ENCODE data around the gene RWDD1.
"Not testable (repeated sequence)": the region's sequence is repeated elsewhere in the genome, so short reads cannot be mapped to it uniquely, and the experiment has no call there.

Gene RWDD1

DNA sequence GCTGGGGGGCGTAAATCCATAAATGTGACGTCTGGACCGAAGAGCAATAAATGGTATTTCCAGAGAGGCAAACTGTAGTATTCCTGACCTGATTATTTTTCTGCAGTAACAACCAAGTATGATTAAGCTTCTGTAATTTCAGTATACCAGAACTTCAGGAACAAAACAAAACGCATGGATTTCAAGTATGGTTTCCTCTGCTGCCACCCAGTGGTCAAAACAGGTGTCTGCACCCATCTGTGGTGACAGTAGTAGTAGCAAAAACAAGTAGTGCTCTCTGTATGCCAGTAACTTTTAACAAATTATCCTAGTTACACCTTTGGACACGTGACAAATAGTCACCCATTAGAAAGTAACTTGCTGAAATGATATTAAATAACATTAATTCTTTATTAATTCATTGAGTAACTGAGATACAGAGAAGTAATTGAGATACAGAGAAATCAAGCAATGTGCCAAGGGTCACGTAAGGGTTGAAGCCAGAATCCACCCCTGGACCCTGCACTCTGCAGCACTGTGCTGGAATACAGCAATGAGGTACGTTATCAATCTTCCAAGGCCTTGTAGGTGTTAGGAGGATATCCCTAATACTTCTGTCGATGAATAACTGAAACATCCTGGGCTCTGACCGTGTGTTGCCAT, 9.8 kb upstream of the RWDD1 start:
- peak; percentile 68 for DNase-seq

DNA sequence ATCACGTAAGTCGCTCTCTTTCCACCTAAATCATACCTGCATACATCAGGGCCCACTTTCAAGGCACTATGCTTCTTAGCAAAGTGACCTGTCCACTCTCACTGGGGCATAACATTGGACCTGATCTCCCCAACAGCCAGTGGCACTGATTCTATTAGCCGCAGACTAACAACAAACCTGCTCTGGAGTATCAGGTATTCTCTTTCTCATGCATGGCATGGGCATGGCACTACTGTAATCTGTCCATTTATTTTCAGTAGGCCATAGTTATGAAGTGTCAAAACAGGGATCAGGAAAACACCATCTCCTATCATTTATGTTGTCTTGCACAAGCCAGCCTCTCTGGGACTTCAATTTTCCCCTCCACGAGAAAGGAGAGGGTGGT, 9.3 kb upstream of the RWDD1 start:
- no peak for DNase-seq

DNA sequence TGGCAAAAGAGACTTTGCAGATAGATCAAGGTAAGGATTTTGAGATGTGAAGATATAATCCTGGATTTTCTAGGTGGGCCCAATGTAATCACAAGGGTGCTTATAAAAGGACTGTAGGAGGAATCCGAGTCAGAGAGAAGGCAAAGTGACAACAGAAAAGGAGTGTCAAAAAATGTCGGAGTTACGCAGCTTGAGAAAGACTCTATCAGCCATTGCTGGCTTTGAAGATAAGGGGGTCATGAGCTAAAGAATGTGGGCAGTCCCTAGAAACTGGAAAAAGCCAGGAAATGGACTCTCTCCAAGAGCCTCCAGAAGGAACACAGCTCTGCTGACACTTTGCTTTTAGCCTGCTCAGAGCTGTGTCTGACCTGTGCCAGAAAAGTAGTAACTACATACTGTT, 8.7 kb upstream of the RWDD1 start:
- DNase-seq: no peak

DNA sequence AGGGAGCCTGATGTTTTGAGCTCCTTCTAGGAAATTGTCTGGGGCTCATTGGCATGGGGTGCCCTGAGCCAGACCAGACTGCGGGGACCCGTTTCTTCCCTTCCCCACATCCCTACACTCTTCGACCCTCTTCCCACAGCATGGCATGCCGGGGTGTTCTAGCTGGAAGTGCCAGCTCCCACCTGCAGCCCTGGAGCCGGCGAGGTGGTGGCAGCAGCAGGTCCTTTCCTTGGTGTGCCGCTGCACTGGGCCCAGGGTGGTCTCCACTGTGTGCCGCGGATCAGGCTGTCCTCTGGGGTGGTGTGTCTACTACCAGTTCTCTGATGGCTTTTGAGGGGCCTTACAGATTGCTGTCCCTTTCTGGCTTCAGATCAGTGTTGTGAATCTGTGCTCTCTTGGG, 7.5 kb upstream of the RWDD1 start:
- DNase-seq: no peak

DNA sequence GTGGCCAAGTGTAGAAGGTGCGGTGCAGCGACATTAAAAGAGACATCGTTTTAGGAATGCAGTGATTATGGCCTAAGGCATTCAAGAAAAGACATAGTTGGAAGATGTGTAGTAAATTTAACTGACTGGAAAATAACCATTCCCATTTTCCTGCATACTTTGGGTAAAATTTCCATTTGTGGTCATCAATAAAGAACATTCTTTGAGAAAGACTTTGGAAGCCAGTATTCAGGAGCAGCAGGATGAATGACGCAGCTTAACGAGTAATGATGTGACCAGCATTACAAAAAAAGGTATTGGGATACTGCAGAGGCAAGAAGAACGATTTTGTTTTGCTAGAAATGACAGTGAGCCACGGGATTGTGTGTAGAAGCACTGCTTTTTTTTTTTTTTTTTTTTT, 7.0 kb upstream of the RWDD1 start:
- DNase-seq: no peak

DNA sequence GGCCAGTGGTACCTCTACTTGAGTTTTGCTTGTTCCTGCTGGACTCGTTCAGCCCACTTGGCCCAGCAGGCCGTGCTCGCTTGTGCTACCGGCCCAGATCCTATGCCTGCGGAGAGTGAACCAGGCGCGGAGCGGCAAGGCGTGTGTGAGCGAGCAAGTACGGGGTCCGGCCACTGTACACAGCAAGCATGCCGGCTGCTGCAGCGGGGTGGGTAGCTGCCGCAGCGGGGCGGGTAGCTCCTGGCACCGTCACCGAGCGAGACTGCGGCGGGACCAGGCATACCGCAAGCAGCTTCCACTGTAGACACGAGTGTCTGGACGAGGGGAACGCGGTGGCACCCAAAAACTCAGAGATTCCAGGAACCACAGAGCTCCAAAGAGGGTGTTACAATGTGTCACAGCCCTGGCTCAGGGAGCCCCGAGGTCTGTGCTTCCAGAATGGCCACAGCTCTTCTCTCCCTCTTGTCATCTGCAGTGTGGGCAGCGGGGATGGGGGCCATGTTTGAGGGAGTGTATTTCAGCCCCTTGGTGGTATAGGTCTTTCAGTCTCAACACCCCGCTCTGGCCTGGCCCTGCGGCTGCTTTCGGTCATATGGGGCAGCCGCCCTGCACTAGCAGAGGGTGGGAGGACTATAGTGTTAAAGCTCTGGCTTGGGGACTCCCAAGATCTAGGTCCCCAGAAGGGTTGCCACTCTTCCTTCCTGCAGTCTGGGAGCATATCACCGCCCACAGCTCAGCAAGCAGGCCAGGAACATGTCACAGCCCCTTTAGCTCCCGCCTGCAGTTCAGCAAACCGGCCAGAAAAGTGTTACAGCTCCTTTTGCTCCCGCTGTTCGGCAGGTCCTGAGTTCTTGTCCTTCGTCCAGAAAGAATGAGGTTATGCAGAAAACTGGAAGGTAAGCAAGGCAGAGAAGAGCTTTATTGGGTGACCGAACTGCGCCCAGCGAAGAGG, 6.1 kb upstream of the RWDD1 start:
- DNase-seq: peak; percentile 16

DNA sequence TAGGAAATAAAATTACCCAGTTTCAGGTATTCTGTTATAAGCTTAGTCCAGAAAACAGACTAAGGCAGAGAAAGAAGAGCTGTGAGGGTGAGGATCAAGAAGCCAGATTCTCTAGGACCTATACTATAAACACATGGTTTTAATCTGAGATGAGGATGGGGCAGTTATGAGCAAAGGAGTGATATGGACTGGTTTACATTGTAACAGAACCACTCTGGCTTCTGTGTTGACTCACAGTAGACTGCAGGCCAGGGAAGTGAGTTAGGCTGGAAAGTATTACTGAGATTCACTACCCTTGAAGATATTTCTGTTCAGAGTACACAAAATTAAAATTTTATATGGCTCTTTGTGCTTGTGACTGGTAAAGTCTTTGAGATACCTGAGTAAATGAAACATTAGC, 3.2 kb upstream of the RWDD1 start:
- no peak for DNase-seq

DNA sequence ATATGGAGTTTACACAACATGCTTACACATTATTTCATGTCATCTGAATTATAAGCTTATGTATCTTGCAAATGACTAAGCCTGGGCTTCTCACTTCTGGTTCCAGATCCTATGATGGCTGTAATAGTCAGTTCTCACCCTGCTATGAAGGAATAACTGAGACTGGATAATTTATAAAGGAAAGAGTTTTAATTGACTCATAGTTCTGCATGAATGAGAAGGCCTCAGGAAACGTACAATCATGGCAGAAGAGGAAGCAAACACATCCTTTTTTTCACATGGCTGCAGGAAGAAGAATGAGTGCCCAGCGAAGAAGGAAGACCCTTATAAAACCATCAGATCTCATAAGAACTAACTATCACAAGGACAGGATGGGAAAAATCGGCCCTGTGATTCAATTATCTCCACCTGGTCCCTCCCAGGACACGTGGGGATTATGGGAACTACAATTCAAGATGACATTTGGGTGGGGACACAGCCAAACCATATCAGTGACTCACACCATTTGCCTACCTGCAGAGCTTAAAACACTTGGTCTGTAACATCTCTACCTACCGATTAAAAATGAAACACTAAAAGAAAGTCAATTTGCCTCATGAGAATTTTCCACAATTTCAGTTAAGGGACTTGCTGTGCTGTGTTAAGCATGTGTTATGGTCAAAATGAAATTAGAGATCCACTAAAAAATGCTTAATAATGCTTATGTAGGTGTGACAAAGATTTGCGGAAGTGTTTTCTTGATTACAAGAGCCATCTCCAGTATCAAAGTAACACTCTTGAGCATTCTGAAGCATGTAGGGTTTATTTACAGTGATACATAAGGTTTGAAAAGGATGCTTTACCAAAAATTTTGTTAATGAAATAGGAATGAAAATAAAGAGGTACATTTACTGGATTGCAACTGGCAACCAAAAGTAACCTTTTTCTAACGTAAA, 2.2 kb upstream of the RWDD1 start:
- no peak for DNase-seq

DNA sequence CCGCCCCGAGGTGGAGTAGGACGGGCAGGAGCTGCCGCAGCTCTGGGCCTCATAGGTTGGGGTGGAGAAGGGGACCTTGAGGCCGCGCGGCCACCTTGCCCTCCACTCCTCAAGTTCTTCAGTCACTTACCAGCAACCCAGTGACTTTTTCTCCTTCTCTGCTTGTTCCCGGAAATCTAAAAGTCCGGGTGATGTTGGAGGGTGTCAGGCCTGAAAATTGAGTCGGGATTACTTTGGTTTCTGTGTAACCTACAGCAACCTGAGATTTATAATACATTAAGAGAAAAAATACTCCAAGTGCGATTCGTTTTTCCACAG, 338 bp downstream of the RWDD1 start:
- DNase-seq: no peak

DNA sequence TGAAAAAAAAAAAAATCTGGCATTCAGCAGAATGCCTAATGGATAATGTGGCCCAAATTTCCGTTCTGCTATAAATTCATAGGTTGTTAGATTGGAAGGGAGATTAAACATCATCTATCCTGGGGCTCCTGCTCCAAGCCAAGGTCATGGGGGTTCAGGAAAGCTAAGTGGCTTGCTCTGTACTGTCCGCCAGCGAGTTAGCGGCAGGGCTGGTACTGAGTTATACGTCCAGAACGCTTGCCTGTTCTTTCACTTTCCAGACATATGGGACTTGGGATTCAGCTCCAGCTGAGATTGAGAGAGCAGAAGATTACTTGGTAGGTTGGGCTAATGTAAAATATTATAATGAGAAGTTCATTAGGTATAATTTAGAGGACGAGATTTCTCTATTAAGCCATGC, 858 bp downstream of the RWDD1 start:
- DNase-seq: peak; percentile 46

DNA sequence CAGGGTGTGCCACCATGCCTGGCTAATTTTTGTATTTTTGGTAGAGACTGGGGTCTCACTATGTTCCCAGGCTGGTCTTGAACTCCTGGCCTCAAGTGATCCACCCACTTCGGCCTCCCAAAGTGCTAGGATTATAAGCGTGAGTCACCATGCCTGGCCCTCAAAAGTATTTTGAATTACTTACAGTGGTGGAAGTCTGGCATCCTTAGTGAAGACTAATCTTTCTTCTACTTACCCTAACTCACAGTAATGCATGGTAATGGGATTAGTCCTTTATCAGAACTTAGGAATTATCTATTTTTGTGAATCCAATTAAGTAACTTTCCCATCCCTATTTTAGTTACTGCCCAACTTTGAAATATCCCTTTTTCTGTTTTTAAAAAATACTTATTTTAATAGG, 3.9 kb downstream of the RWDD1 start:
- DNase-seq: no peak

DNA sequence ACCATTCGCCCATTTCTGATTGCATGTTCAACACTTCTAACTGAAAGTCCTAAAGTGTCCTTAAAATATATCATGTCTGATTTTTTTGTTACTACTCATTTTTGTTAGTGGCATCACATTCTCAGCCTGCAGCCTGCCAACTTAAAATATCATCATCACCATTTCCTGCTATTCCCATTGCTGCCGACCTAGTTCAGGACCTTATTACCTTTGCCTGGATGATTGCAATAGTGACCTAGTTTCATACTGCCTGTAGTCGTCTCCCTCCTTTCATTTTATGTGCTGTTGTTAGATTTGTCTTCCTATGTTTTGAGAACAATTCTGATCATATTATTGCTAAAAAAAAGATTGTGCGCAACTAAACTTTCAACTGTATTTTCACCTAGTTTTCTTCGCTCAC, 6.2 kb downstream of the RWDD1 start:
- DNase-seq: no peak

DNA sequence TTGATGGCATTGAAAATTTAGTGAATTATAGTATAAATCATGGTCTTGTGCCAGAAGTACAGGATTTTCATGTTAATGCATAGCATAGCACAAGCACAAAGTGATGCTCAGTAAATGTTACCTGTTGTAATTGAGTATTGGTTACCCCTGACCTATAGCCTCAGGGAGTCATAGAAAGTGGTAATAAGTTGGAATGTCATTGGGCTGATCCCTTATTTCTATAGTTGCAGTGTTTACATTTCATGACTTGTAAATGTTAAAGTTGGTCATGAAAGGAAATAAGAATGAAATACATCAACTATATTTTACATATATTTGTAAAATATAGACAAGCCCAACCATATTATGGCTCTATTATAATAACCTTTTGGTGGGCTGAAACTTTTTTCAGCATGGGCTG, 7.0 kb downstream of the RWDD1 start:
- DNase-seq: no peak

DNA sequence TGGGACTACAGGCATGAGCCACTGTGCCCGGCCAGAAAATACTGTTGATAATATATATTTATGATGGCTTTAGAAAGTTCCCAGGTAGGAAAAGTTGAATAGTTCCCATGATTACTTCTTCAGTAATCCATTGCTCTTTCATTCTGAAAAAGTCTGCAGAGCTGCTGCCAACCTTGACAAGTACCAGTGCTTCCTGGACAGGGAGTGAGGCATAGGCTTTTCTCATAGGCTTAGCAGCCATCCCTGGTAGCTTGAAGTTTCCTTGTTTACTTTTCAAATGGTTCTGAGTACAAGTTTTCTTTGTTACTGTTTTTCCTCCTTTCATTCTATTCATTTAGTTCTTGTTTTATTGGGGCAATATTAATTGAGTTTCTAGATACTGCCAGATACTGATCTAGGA, 7.8 kb downstream of the RWDD1 start:
- DNase-seq: no peak

DNA sequence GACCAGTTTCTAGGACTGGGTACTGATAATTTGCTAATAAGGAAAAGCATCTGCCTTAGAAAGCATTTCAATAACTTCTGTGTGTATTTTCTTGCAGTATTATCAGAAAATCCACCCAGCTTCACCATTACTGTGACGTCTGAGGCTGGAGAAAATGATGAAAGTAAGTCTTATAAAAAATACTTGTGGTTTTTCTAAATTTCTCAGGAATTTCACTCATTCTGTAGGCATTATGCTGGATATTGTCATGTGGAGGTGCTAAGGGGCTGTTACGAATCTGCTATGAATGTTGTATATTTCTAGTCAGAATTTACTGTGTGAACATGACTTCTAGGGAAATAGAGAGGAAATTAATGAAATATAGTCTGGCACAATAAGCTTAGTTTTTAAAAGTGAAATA, 8.9 kb downstream of the RWDD1 start:
- no peak for DNase-seq

DNA sequence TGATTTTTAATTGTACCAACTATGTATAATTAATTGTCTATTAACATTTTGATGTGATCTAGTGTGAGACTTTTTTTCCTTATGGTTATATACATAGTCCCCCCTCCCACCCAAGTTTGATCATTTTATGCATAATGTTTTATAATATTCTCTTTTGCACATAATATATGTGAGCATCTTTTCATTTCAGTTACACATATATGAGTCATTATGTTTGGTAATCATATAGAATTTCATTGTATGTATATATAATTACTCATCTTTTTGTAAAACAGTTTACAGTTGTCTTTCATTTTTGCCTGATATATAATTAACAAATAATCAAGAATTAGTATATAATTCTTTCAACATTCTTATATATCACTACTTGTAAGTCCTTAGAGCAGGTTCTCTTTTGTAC, 15.0 kb downstream of the RWDD1 start:
- no peak for DNase-seq

DNA sequence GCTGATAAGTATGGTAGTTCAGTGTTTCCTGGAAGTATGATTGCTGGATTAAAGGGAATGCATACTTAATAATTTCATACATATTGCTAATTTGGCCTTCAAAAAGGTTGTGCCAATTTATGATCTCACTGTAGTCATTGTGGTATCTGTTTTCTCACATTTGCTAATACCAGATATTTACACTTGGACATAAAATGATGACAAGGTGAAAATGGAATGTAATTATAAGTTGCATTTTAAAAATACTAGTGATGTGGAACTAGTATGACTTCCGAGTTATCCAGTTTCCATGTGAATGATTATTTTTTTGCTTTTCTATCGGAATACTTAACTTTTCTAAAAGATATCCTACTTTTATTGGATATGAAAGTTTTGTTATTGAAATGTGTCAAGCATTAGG, 15.4 kb downstream of the RWDD1 start:
- no peak for DNase-seq

DNA sequence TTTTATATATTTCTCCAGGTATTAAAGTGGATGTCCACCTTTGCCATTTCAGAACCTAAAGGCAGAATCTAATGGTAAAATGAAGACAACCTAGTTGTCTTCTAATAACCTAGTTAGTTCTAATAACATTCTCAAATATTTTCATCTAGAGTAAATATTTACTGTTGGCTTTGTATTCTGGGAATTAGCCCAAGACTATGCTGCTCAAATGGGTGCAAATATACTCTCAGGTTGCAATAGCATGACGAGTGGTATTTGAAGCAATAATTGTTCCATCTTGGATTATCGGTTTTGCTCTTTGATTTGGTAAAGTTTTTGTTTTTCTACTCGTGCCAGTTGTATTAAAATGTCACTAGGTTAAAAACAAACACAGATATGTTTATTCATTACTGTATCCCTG, 23.9 kb downstream of the RWDD1 start:
- DNase-seq: peak; percentile 32

DNA sequence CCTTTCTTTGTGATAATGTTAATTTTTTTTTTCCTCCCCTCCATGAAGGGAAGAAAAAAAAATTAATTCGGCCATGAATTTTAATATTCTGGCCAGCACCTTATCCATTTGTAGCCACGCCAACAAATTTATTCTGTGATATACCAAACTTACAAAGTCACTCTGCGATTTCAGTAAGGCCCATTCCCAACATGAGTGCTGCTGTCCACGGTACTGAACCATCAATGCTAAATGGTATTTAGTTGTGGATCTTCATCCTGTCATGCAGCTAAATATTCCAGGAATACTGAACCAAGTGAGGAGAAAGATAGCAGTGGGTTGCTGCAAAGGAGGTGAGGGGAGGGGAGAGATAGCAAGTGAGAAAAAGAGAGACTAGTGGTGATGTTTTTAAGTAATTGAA, 25.5 kb downstream of the RWDD1 start:
- DNase-seq: peak; percentile 3

DNA sequence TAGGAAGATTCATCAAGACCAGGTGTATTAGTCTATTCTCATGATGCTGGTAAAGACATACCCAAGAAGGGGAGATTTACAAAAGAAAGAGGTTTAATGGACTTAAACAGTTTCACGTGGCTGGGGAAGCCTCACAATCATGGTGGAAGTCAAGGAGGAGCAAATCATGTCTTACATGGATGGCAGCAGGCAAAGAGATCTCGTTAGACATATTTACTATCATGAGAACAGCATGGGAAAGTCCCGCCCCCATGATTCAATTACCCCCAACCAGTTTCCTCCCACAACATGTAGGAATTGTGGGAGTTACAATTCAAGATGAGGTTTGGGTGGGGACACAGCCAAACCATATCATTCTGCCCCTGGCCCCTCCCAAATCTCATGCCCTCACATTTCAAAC, 32.6 kb downstream of the RWDD1 start:
- not testable (repeated sequence) for DNase-seq

DNA sequence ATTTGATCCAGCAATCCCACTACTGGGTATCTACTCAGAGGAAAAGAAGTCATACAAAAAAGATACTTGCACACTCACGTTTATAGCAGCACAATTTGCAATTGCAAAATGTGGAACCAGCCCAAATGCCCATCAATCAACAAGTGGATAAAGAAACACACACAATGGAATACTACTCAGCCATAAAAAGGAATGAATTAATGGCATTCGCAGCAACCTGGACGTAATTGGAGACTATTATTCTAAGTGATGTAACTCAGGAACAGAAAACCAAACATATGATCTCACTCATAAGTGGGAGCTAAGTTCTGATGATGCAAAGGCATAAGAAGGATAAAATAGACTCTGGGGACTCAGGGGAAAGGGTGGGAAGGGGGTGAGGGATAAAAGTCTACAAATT, 33.6 kb downstream of the RWDD1 start:
- not testable (repeated sequence) for DNase-seq

DNA sequence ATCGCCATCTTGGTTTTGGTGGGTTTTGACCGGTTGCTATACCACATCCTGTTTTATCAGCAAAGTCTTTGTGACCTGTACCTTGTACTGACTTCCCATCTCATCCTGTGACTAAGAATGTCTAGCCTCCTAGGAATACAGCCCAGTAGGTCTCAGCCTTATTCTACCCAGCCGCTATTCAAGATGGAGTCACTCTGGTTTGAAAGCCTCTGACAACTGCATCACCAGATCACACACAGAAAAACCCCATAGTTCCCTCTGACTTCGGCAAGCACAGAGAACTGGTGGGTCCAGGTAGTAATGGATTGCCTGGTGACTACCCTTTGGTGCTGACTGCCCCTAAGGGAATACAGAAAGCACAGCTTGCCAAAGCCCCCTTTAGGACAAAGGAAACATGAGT, 34.6 kb downstream of the RWDD1 start:
- DNase-seq: no peak

DNA sequence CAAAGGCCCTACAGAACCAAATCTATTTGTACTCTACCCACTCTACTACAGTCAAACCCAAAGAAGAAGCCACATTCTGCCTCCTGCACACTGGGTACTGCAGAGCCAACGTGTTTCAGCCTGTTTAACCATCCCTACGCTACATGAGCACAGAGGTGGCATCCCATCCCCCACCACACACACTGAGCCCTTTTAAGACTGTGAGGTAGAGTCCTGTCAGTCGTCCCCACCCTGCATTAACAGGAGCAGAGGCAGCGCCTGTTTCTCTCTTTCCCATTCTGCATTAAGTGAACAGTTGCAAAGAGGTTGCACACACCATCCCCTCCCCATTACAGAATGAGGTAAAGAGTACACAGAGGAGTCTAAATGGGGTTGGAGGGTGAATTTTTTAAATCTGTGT, 39.8 kb downstream of the RWDD1 start:
- no peak for DNase-seq
